Left kidney (tissue), 2 donors: ENCODE results near the gene SLC7A14. TPM values are rescaled to one million over a fixed set of nuclear protein-coding genes. Genes with fewer than 3 reads are reported as not detected.

Experiments
- DNase-seq: peaks from one replicate; pipeline ENCODE4 v3.0.0-alpha.2; 2013
- polyA plus RNA-seq: library from polyadenylated mRNA; unstranded; fragments of 120-200 nt; gene quantifications from one replicate; pipeline ENCODE4 v1.2.1, GENCODE V29; 2013; ENCODE audit not compliant: insufficient read length

Gene SLC7A14
- polyA plus RNA-seq, 1 donor = 2.2 TPM

GRCh38 chr3:170426240-170426797 lies 159.6 kb downstream of the SLC7A14 start:
- DNase-seq = no peak

- DNase-seq = no peak
Observed at GRCh38 chr3:170425491-170426239, 160.2 kb downstream of the SLC7A14 start.

GRCh38 chr3:170424879-170425278 lies 161.0 kb downstream of the SLC7A14 start:
- no peak for DNase-seq

- no peak for DNase-seq
Observed at GRCh38 chr3:170423001-170423615, 162.8 kb downstream of the SLC7A14 start.

- no peak for DNase-seq
Observed at GRCh38 chr3:170421758-170422157, 164.1 kb downstream of the SLC7A14 start.

- no peak for DNase-seq
Observed at GRCh38 chr3:170421111-170421641, 164.7 kb downstream of the SLC7A14 start.

GRCh38 chr3:170420307-170420821 lies 165.5 kb downstream of the SLC7A14 start:
- DNase-seq = no peak

GRCh38 chr3:170419557-170420087 lies 166.3 kb downstream of the SLC7A14 start:
- no peak for DNase-seq

- peak; percentile 67 for DNase-seq
Observed at GRCh38 chr3:170418422-170419398, 167.2 kb downstream of the SLC7A14 start, which contains the start of gene CLDN11. TSS of gene CLDN11 (plus strand) at chr3:170418868. CDS start at chr3:170419067, 199 bp downstream.

GRCh38 chr3:170417090-170417489 lies 168.8 kb downstream of the SLC7A14 start:
- DNase-seq = no peak

GRCh38 chr3:170414202-170414663 lies 171.6 kb downstream of the SLC7A14 start:
- DNase-seq = peak; percentile 72

GRCh38 chr3:170413291-170413690 lies 172.6 kb downstream of the SLC7A14 start:
- no peak for DNase-seq

GRCh38 chr3:170410428-170411029 lies 175.3 kb downstream of the SLC7A14 start:
- DNase-seq = no peak

Other genes with a start within 250 kb of the SLC7A14 start
- gene SKIL, start 228.4 kb downstream of the SLC7A14 start, polyA plus RNA-seq = 66.0 TPM
- 192 TPM for gene CLDN11, start 167.2 kb downstream of the SLC7A14 start, polyA plus RNA-seq